B cell (primary cell): ENCODE results near the gene KLHL36. TPM values are rescaled to one million over a fixed set of nuclear protein-coding genes. Genes with fewer than 3 reads are reported as not detected.

Experiments
- ATAC-seq: fragments of 200-7000 bp; cut with Tn5 transposase; one replicate; pipeline ENCODE4 v1.10.0; 2021; ENCODE audit warnings: low read depth, mild to moderate bottlenecking, moderate number of reproducible peaks, moderate library complexity
- CTCF ChIA-PET: fragments of 350-600 bp; sonication (Branson Sonifier 250); formaldehyde crosslinking; loops from one replicate; lab custom pipeline; 2021; ENCODE audit warnings: antibody characterized with exemption, inconsistent platforms; lab: Charles Lee
- POLR2A ChIA-PET: fragments of 350-600 bp; sonication (Branson Sonifier 250); formaldehyde crosslinking; loops from one replicate; lab custom pipeline; 2021; ENCODE audit warnings: antibody characterized with exemption; lab: Charles Lee
- DNase-seq: peaks from one replicate; pipeline ENCODE4 v3.0.0; 2013
- H2AFZ ChIP-seq: 2 replicates; pipeline ENCODE4 v1.6.1; 2012; ENCODE audit warnings: mild to moderate bottlenecking, low read depth, low read length; ENCODE audit not compliant: insufficient read depth, poor library complexity, severe bottlenecking
- H3K27ac ChIP-seq, 2 donors: 1 replicate in 1 of 2; 2 replicates in 1 of 2; pipeline ENCODE4 v1.5.1; 2012 to 2013; ENCODE audit warnings: low read length in 2 of 2, mild to moderate bottlenecking in 2 of 2, moderate library complexity in 1 of 2
- H3K27me3 ChIP-seq, 4 experiments: fragments of 200-600 bp in 1 of 4; sonication (generic) in 1 of 4; replicated peaks in 1 of 4; 1 replicate in 2 of 4; 2 replicates in 2 of 4; pipeline versions ENCODE4 v1.6.1 to v1.7.0; 2013 to 2016; ENCODE audit warnings: low read length in 3 of 4, mild to moderate bottlenecking in 2 of 4, mixed read lengths in 1 of 4, moderate library complexity in 1 of 4; ENCODE audit not compliant: insufficient read depth in 4 of 4, control insufficient read depth in 3 of 4; ENCODE audit errors: control extremely low read depth in 1 of 4
- H3K36me3 ChIP-seq, 2 experiments: replicated peaks in 1 of 2; 1 replicate in 1 of 2; 2 replicates in 1 of 2; pipeline versions ENCODE4 v1.6.1 to v1.7.1; 2013; ENCODE audit warnings: low read length in 1 of 2; ENCODE audit not compliant: insufficient read depth in 2 of 2, control insufficient read depth in 1 of 2; ENCODE audit errors: control extremely low read depth in 1 of 2, extremely low read depth in 1 of 2
- H3K4me1 ChIP-seq, 2 donors: fragments of 200-600 bp in 1 of 2; sonication (generic) in 1 of 2; 1 replicate in 1 of 2; 2 replicates in 1 of 2; pipeline versions ENCODE4 v1.5.1 to v1.6.1; 2013 to 2017; ENCODE audit warnings: low read length in 2 of 2; ENCODE audit not compliant: control insufficient read depth in 2 of 2, insufficient read depth in 2 of 2
- H3K4me2 ChIP-seq: replicated peaks from 2 replicates; pipeline ENCODE3; 2012; ENCODE audit warnings: mild to moderate bottlenecking, low read depth, low read length; ENCODE audit not compliant: poor library complexity, severe bottlenecking
- H3K4me3 ChIP-seq, 5 experiments: fragments of 200-600 bp in 1 of 5; sonication (generic) in 1 of 5; 1 replicate in 3 of 5; 2 replicates in 2 of 5; pipeline versions ENCODE4 v1.5.1 to v1.7.0; 2011 to 2016; ENCODE audit warnings: low read length in 4 of 5, mild to moderate bottlenecking in 4 of 5, low read depth in 2 of 5, control low read depth in 1 of 5, moderate library complexity in 1 of 5; ENCODE audit not compliant: insufficient read depth in 1 of 5; ENCODE audit errors: control extremely low read depth in 1 of 5, extremely low read depth in 1 of 5
- H3K79me2 ChIP-seq: fragments of 200-600 bp; sonication (generic); one replicate; pipeline ENCODE4 v1.6.0; 2016; ENCODE audit warnings: low read length; ENCODE audit not compliant: control insufficient read depth, insufficient read depth
- H3K9ac ChIP-seq: fragments of 200-600 bp; sonication (generic); 2 replicates; pipeline ENCODE4 v1.6.1; 2017; ENCODE audit warnings: mild to moderate bottlenecking, low read length, moderate library complexity
- H3K9me3 ChIP-seq, 3 donors: one replicate each; pipeline versions ENCODE4 v1.6.1 to v1.7.1; 2013; ENCODE audit warnings: low read length in 2 of 3; ENCODE audit not compliant: control insufficient read depth in 2 of 3, insufficient read depth in 1 of 3; ENCODE audit errors: control extremely low read depth in 1 of 3
- H4K20me1 ChIP-seq: 2 replicates; pipeline ENCODE4 v1.6.0; 2012; ENCODE audit warnings: mild to moderate bottlenecking, low read length; ENCODE audit not compliant: insufficient read depth, control insufficient read depth, poor library complexity, severe bottlenecking
- H3K27ac Mint-ChIP-seq: one replicate; pipeline ENCODE4 v1.8.0; 2021; ENCODE audit warnings: mixed read lengths
- H3K27me3 Mint-ChIP-seq: one replicate; pipeline ENCODE4 v1.8.0; 2021; ENCODE audit warnings: mixed read lengths
- H3K4me1 Mint-ChIP-seq: one replicate; pipeline ENCODE4 v1.8.0; 2021; ENCODE audit warnings: mixed read lengths
- H3K4me3 Mint-ChIP-seq: one replicate; pipeline ENCODE4 v1.8.0; 2021; ENCODE audit warnings: mixed read lengths
- H3K9me3 Mint-ChIP-seq: one replicate; pipeline ENCODE4 v1.8.0; 2022; ENCODE audit warnings: mixed read lengths; ENCODE audit not compliant: insufficient read depth
- CTCF ChIP-seq: fragments of 200-600 bp; IDR thresholded peaks from one replicate; pipeline ENCODE4 v1.8.0; 2022; ENCODE audit warnings: antibody characterized with exemption, mild to moderate bottlenecking
- EZH2 ChIP-seq: IDR thresholded peaks from 2 replicates; pipeline ENCODE4 v1.6.1; 2012; ENCODE audit warnings: borderline replicate concordance, low read depth, mild to moderate bottlenecking, moderate library complexity, low read length; ENCODE audit not compliant: insufficient read depth, poor library complexity, severe bottlenecking
- WGBS: methylation state at CpG from one replicate; pipeline ENCODE4 v1.1.5; 2013; ENCODE audit warnings: missing lambda C conversion rate; ENCODE audit not compliant: insufficient coverage; 5-methylcytosine and 5-hydroxymethylcytosine counted together
- intact Hi-C: fragments of 100-400 bp; cut with micrococcal nuclease; formaldehyde crosslinking; loops from one replicate; pipeline ENCODE4 v1.10.0; 2022
- polyA plus RNA-seq: library from polyadenylated mRNA; depleted of rRNA; stranded (reverse); fragments of >200 nt; gene quantifications from 2 replicates; pipeline ENCODE4 v1.2.3, GENCODE V29; 2012
- total RNA-seq, 2 donors: library from RNA; stranded (reverse); fragments of 120-200 nt in 1 of 2; gene quantifications; 1 replicate in 1 of 2; 2 replicates in 1 of 2; pipeline versions ENCODE4 v1.2.3 to v1.2.4, GENCODE V29; 2013 to 2022

The KLHL36 gene
- total and polyA plus RNA-seq, 2 donors (not counting 1 experiment from before 2014, with no cell fraction given) = 90.3 to 135 TPM

GRCh38 chr16:84650062-84650991 lies 2.0 kb downstream of the KLHL36 start:
- no peak for ATAC-seq
- peaks cover 39% of the 10 kb centered on the region for H3K4me1 Mint-ChIP-seq
- Histone ChIP-seq H3K4me1 (peaks cover 22 to 27% of the 10 kb centered on the region in 2 donors), H3K4me2 (peak overlapping the region; percentile 94), H3K36me3 (peaks cover 9 to 35% of the 10 kb centered on the region in 2 experiments), H3K9ac (no peak overlapping the region), H3K9me3 (no peaks in the 10 kb centered on the region), H2AFZ (no peak overlapping the region), H4K20me1 (peaks cover 39% of the 10 kb centered on the region), H3K4me3 (no peak overlapping the region), H3K27ac (peak overlapping the region in 1 of 2 donors; percentile 23), H3K79me2 (peaks cover 73% of the 10 kb centered on the region), H3K27me3 (no peaks in the 10 kb centered on the region)
- ChIA-PET CTCF (interaction anchor here (0.6 to 8.5 kb wide), 4 partner anchors 12 to 122 kb away, joined by 3 to 36 read pairs (median 4); no protein-coding TSS in a partner anchor), POLR2A (no interaction called here)
- TF ChIP-seq EZH2 (no peak), CTCF (no peak)
- H3K9me3 Mint-ChIP-seq = no peaks in the 10 kb centered on the region
- 97% methylated on average over 9 of the region's 20 CpGs for WGBS
- H3K27me3 Mint-ChIP-seq = no peaks in the 10 kb centered on the region
- intact Hi-C loops = no loop called here
- DNase-seq = no peak
- H3K4me3 Mint-ChIP-seq = peak overlapping the region; percentile 83
- peak overlapping the region; percentile 69 for H3K27ac Mint-ChIP-seq

DNA sequence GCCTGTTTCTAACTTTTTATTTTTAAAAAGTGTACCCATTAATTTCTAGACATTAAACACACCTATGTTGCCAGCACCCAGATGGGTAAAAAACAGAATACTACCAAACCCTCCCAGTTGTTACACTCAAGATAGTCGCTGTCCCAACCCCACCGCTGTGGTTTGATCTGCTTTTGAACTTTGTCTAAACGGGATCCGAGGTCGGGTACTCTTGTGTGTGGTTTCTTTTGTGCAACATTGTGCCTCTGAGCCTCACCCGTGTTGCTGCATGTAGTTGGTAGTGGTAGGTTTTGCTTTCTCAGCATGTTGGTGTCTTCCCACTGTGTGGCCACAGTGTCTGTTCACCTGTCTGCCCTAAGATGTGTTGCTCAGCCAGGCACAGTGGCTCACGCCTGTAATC lies 4.3 kb downstream of the KLHL36 start:
- H3K36me3 ChIP-seq = peaks cover 9 to 46% of the 10 kb centered on the region in 2 experiments
- H3K4me2 ChIP-seq = no peak overlapping the region
- H3K27me3 ChIP-seq = no peaks in the 10 kb centered on the region
- no peak overlapping the region for H3K4me3 Mint-ChIP-seq
- H2AFZ ChIP-seq = no peak overlapping the region
- no peak for TF ChIP-seq EZH2
- TF ChIP-seq CTCF = no peak
- H3K9me3 ChIP-seq = peaks cover 0 to 5% (median 0%) of the 10 kb centered on the region in 3 donors
- no peak overlapping the region for H3K27ac Mint-ChIP-seq
- no peak overlapping the region for H3K9ac ChIP-seq
- intact Hi-C loops = no loop called here
- peaks cover 35 to 45% of the 10 kb centered on the region in 2 donors for H3K4me1 ChIP-seq
- no peak for ATAC-seq
- H3K79me2 ChIP-seq = peaks cover 79% of the 10 kb centered on the region
- 82% methylated on average over 5 of the region's 7 CpGs for WGBS
- H3K4me1 Mint-ChIP-seq = peaks cover 50% of the 10 kb centered on the region
- POLR2A ChIA-PET = no interaction called here
- DNase-seq = no peak
- H4K20me1 ChIP-seq = peaks cover 54% of the 10 kb centered on the region
- CTCF ChIA-PET = interaction anchor here (0.6 to 1.3 kb wide), 3 partner anchors 21 to 141 kb away, joined by 3 to 7 read pairs (median 3); no protein-coding TSS in a partner anchor
- no peak overlapping the region for H3K4me3 ChIP-seq
- H3K27me3 Mint-ChIP-seq = no peaks in the 10 kb centered on the region
- H3K9me3 Mint-ChIP-seq = no peaks in the 10 kb centered on the region
- no peak overlapping the region for H3K27ac ChIP-seq
